Left cardiac atrium (tissue), 4 donors: Measurements from ENCODE around the gene MAP1LC3B. TPM values are rescaled to one million over a fixed set of nuclear protein-coding genes. Genes with fewer than 3 reads are reported as not detected.

Source experiments
- ATAC-seq, 2 donors: fragments of 200-7000 bp; cut with Tn5 transposase; one replicate each; pipeline ENCODE4 v1.9.1; 2020; ENCODE audit warnings: mild to moderate bottlenecking in 2 of 2, moderate library complexity in 2 of 2
- DNase-seq: peaks from one replicate; pipeline ENCODE4 v3.0.0-alpha.2; 2020
- intact Hi-C, 2 donors: fragments of 100-400 bp; cut with DNase I; formaldehyde crosslinking; loops; one replicate each; pipeline versions ENCODE4 v1.14.1 to v1.15.1; 2022 to 2023
- long read RNA-seq: library from polyadenylated mRNA; unstranded; transcript quantifications from one replicate; pipeline ENCODE4 v2.0.0, GENCODE V29; 2021
- total RNA-seq, 2 donors: library from RNA; stranded (reverse); fragmentation: NEBNext Ultra II Directional; extraction: Animal tissue kit (Norgen Biotek cat#: 25700); gene quantifications; one replicate each; pipeline ENCODE4 v1.2.1, GENCODE V29; 2021
- donor health status: DM: no; HTN: yes; CAD: no.
- donor health status: DM: no; HTN: yes; CAD: no; lungs with severe emphysema.
- donor health status: DM: yes; HTN: yes; CAD: no.
- donor health status: Dilated cardiomyopathy.

MAP1LC3B gene
- total RNA-seq: 10 to 100 TPM; 82.9 to 90.2 TPM
- long read RNA-seq, transcript MAP1LC3B-201 (4 exons, 2,688 nt): major isoform, 287 of 301 reads
- long read RNA-seq, partial matches to known transcripts: 1 of 301 reads
- long read RNA-seq, other reads (novel, unspliced or antisense): 11 of 301 reads

DNA sequence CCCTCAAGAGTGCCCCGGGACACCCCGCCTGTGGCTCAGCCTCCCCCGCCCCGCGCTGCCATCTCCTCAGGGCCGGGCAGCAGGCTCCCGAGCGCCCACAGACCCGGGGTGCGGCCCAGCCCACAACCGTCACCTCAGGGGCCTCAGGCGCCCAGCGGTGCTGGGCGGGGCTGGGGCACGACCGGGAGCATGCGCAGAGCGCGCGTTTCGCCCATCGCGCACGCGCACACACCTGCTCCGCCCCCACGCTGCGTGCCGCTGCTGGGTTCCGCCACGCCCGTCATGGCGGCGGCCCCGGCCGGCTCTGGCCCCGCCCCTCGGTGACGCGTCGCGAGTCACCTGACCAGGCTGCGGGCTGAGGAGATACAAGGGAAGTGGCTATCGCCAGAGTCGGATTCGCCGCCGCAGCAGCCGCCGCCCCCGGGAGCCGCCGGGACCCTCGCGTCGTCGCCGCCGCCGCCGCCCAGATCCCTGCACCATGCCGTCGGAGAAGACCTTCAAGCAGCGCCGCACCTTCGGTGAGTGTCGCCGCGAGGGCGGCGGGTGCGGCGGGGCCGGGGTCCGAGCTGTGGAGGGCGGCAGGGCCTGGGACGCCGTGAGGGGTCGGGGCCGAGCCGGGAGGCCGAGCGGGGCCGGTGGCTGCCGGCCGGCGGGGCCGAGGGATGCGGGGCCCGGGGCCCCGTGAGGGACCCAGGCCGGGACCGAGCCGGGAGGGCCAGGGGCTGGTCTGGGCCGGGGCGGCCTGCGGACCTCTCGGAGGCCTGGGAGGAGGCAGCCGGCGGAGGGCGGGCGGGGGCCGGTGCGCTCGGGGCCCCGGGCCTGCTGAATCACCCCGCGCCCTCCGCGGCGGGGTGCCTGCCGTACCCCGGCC lies at the start of gene MAP1LC3B:
TSS of gene MAP1LC3B (plus strand) at position 387 of the 871 bp plus-strand sequence. CDS start at position 479, 92 bp downstream.
- peak; percentile 92 for ATAC-seq
- intact Hi-C loops: loop anchor here in 1 of 2 donors (5.0 to 10.0 kb wide), 2 partner anchors 75 to 243 kb away; partner anchors contain the start of gene C16orf95
- DNase-seq: peak; percentile 96

DNA sequence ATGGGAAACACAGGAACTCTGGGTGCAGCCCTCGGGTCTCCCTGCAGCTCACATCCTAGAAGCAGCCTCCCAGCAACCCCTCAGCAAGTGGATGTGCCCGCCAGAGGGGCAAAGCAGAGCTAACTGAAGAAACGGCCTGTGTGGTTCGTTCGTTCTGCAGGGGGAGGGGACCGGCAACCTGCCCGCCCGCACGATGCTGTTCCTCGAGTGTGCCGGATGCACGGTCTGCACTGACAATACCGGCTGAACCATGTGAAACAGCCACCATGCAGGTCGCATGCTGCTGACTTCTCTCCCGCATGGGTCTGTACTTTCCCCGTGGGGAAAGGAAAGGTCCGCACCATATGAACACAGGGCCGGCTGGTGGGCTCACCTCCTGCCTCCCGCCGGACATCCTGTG lies 49.6 kb upstream of the MAP1LC3B start:
- ATAC-seq: no peak
- intact Hi-C loops: no loop called here
- no peak for DNase-seq

DNA sequence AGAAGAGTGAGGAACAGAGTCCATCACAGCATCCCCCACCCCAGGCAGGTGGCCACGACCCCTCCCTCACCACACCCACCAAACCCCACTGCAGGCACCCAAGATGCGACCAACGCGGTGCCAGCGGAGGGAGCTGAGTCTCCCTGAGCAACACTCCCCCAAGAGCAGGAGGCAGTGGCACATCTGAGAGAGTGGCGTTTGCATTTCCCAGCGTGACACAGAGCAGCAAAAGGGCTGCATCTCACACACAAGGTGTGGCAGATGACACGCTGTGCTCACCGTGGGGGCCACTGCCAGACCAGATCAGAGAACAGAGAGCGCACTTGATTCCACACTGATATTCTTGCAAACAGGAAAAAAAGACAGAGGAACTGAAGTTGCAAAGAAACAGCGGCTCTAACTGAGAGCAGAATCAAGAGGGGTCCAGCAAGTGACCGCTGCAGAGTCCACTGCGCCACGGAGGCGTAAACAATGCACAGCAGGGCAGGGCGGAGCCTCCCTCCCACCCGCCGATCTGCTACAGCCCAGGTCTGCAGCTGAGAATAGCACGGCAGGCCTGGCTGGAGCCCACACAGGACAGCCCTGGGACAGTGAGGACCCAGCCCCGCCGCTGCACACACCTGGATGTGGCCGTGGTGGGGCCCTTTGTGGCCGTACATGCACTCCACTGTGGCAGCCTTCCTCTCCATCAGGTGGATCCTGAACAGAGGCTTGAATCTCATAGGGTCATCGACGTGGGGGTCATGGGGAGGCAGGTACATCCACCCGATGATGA lies 49.0 kb upstream of the MAP1LC3B start:
- no peak for DNase-seq
- intact Hi-C loops: no loop called here
- no peak for ATAC-seq

DNA sequence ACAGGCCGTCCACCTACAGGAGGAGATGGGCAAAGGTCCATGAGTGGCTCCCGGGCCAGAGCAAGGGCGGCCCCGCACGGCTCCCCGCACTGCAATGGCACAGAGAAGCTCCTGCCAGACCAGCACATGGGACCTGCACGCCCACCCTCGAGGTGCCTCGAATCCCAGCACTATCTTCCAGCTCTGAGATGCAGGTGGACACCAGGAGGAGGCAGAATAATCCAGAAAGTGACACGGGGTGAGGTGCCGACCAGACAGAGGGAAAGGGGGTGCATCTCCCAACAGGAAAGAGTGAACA lies 48.4 kb upstream of the MAP1LC3B start:
- intact Hi-C loops: loop anchor here in 1 of 2 donors (2.0 kb wide), 1 partner anchor 39 kb away; the partner anchor contains the start of gene FBXO31
- ATAC-seq: no peak
- no peak for DNase-seq

DNA sequence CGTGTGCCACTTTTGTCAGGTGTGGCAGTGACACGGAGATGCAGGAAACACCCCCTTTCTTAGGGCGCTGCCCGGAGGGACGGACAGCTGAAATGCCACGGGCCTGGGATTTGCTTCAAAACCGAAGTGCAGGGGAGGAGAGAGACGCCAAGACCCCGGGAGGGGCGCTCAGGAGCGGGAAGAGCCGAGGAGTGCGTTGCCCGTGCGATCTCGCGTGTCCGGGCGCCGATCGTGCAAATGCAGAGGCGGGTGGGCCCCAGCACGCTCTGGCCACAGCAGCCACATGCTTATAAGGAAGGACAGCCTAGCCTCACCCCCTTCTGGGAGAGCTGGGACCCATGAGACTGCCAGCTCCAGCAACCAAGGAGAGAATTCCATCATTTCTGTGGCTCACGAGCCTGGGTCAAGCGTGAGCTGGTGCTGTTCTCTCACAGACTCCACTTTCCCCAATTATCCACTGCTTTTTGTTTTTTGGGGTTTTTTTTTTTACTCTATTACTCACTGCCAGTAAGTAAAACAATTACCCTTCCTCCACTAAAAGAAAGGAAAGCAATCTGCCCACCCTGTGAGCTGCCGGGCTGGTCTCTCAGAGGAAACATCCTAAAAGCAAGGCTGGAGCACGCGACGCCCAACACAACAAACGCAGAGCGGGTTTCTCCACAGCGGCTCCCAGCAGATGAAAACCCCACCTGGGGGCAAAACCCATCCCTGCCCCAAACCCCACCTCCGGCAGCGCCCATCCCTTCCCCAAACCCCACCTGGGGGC lies 47.8 kb upstream of the MAP1LC3B start:
- no peak for DNase-seq
- intact Hi-C loops: loop anchor here in 1 of 2 donors (2.0 kb wide), 1 partner anchor 38 kb away; the partner anchor contains the start of gene FBXO31

DNA sequence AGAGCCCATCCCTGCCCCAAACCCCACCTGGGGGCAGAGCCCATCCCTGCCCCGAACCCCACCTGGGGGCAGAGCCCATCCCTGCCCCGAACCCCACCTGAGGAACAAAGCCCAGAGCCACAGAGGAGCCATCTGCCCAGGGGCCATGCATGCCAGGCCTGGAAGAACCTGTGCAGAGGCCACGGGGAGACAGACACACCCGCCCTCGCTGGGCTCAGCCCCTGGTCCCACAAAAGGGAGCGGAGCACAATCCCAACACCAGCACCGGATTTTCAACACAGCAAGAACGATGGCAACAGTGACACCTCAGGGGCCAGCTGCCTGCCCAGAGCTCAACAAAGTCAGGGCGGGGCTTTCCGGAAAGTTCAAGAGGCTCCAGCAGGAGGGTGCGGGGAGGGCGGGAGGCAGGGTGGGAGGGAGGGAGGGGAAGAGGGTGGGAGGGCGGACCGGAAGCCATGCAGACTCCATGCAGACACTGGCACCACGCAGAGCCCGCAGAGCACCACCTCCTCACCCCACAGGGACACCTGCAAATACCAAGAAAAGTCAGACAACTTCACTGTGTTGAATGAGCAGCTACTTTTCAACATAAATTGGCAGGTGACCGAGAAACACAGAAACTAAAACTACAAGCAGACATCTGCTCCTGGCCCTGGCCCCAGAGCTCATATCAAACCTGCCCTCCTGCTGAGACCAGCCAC lies 47.1 kb upstream of the MAP1LC3B start:
- ATAC-seq: peak; percentile 69
- DNase-seq: peak; percentile 75
- intact Hi-C loops: loop anchor here in 1 of 2 donors (2.0 kb wide), 1 partner anchor 38 kb away; the partner anchor contains the start of gene FBXO31

More for the DNA sequence above, 47.8 kb upstream of the MAP1LC3B start:
- no peak for ATAC-seq

DNA sequence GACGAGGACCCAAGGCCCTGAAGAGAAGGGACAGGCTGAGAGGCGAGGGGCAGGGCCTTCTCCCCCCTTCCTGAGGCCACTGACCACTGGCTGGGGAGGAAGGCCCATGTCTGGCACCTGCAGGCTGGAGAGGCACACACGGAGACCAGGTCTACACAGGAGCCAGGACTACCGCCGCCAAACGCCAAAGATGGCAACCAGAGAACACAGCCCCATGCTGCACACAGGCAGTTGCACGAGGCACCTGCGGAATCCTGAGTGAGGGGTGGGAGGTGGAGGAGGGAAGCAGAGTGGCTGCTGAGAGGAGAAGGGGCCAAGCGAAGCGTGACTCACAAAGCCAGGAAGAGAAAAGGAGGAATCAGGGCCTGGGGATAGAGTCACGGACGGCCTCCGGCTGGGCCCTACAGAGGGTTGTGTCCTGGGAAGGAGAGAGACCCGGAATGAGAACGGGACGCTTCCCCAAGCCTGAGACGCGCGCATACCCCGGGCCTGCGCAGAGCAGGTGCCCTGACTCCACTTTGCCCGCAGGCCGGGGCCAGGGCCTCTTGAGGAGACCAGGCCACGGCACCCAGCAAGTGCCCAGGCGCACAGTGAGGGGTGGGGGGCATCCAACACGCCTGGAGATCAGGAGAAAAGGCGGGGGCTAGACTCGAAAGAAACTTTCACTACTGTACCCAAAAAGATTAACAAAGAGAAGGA lies 46.3 kb upstream of the MAP1LC3B start:
- ATAC-seq: no peak
- DNase-seq: no peak
- intact Hi-C loops: loop anchor here in 1 of 2 donors (2.0 kb wide), 1 partner anchor 37 kb away; the partner anchor contains the start of gene FBXO31

DNA sequence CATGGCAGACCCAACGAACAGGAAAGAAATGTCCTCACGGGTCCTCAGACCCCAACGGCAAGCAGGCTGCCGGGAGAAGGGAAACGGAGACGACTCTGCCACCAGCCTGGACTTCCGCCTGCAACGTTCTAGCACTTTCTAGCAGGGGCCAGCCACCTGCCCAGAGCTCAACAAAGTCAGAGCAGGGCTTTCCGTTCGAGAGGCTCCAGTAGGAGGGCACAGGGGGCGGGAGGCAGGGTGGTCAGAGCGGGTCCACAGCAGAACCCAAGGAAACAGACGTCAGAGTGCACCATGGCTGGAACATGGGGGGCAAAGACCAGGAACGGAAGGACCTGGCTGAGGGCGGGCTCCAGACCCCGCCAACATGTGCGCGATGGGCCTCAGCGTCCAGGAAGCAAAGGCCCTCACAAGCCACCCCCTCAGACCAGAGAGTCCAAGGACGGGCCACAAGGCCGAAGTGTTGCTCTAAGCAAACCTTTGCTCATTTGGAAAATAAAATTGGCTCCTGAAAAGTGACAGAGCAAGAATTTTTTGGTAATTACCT lies 45.5 kb upstream of the MAP1LC3B start:
- DNase-seq (no peak), ATAC-seq (no peak)
- intact Hi-C loops: no loop called here

DNA sequence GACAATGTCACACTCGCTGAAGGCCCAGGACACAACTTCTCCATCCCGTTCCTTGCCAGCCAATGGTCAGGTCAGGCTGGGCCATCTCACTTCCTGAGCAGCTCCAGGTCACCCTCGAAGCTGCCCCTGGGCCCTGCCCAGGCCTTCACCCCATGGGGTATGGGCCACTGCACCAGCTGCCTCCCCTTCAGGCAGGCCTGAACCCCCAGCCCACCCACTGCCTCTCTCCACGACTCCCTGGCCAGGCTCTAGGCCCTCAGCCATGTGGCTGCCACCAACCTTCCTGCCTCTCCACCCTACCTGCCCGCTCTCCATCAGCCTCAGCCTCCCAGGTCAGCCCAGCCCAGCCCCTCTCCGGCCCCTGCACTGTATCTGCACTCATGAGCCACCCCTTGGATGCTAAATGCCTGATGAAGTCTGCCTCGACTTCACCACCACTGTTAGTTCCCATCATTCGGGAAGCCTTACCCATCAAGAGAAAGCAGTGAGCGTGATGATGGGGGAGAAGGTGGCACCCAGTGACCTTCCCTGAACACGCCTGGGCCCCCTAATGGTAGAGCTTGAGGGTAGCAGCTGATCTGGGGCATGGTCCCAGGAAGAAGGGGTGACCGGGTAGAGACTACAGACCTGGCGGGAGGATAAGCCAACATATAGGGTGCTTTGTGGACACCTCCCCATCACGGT lies 44.1 kb upstream of the MAP1LC3B start:
- no peak for ATAC-seq

DNA sequence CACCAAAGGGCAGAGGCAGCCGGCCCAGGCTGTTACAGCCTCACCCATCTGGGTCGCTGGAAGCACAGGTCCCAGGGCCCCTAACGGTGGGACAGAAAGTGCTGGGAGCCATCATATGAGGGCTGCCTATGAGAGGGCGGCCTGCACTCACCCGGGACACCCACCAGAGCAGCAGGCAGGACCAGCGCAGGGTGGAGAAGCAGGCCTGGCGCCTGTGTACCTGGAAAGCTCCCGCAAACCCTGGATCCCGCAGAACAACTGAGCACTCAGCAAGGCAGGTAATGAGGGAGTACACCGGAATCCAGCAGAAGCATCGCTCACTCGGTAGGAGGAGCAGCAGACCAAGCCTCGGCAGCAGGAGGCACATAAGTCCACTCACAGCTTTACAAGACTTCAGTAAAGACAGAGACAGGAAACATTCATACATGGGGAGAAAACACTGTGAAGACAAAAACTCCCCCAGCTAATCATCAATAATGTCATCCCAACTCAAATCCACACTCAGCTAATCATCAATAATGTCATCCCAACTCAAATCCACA lies 43.4 kb upstream of the MAP1LC3B start:
- ATAC-seq: no peak
- intact Hi-C loops: no loop called here
- no peak for DNase-seq

More for the DNA sequence above, 44.1 kb upstream of the MAP1LC3B start:
- no peak for DNase-seq
- intact Hi-C loops: no loop called here

DNA sequence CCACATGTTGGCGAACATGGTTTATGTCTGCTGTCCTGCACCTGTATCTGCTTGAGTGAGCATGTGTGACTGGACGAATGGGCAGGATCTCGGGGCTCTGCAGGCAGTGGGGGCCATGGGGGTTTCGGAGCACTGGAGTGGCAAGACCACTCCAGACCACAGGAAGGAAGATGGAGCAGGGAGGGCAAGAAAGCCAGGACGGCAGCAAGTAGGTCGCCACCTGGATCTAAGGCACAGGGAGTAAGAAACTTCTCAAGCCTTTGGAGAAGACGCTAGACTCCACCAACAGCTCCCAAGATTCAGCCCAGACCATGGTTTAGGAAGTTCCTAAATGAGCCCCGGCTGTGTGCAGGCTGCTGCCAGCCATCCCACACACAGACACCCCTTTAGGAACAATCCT lies 42.1 kb upstream of the MAP1LC3B start:
- DNase-seq: no peak

DNA sequence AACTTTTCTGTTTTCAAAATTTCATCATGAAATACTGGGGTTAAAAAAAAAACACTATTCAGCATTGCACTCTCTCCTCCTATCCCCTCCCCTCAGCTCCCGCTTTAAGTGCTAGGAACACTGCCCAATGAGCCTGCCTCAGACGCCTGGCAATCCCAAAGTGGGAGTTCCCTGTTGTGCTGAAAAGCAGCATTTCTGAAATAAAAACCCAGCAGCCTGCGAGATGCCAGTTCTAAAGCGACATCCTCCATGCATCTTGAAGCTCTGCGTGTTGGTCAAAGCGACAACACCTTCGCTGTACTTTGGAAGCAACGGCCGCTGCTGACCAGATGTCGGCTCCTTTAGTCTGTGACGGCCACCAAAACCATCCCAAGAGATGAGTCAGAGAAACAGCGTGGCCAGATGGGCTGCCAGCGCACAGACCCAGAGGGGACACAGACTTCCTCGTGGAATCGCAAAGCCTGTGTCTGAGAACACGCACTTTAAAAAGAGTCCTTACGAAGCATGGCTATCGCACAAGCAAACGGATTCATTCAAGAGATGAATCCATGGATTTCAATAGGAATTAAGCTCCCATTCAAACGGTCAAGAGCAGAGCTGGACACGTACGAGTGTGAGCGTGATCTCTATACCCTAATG lies 41.3 kb upstream of the MAP1LC3B start:
- intact Hi-C loops: no loop called here
- DNase-seq: no peak
- peak; percentile 51 to 71 for ATAC-seq

More for the DNA sequence above, 42.1 kb upstream of the MAP1LC3B start:
- intact Hi-C loops: no loop called here
- ATAC-seq: no peak

DNA sequence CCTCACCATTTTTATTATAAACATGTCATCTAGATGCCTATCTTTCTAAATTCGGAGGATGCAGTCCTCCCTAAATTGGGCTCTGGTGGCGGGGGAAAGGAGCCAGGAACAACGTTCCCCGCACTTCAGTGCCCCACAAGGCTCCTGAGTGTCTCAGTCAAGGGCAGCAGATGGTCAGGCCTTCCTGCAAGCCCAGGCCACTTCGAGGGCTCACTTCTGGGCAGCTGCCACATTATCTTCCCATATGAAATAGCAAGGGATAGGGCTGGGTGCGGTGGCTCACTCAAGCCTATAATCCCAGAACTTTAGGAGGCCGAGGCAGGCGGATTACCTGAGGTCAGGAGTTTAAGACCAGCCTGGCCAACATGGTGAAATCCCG lies 40.8 kb upstream of the MAP1LC3B start:
- peak in 1 of 2 donors; percentile 5 for ATAC-seq

DNA sequence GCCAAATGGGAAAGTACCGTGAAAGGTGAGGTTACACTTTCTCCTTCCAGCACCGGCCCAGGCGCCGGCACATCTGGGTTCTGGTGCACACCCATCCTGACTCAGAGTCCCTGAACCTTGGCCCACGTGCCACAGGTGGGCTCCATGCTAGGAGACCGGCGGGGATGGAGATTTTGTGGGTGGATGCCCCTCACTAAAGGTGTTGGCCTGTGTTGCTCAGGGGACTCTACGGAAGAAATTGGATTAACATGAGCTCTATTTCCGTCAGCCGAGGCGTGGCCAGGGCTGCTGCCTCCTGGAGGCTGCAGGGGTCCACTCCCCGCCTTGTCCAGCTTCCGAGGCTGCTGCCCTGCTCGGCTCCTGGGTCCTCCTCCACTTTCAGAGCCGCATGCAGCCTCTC lies 39.3 kb upstream of the MAP1LC3B start:
- intact Hi-C loops: no loop called here
- DNase-seq (no peak), ATAC-seq (no peak)

More for the DNA sequence above, 40.8 kb upstream of the MAP1LC3B start:
- intact Hi-C loops: no loop called here
- DNase-seq: no peak

DNA sequence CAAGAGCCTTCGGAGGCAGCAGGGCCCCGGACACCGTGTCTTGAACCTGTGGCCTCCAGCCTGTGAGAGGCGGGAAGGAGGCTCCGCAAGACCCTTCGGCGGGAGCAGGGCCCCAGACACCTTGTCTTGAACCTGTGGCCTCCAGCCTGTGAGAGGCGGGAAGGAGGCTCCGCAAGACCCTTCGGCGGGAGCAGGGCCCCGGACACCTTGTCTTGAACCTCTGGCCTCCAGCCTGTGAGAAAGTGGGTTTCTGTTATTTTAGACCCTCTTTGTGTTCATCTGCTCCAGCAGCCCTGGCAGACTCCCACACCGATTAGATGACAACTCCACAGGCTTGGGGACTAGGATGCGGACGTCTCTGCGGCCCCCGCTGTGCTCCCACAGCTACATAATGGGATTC lies 38.5 kb upstream of the MAP1LC3B start:
- no peak for ATAC-seq
- intact Hi-C loops: no loop called here
- DNase-seq: no peak

DNA sequence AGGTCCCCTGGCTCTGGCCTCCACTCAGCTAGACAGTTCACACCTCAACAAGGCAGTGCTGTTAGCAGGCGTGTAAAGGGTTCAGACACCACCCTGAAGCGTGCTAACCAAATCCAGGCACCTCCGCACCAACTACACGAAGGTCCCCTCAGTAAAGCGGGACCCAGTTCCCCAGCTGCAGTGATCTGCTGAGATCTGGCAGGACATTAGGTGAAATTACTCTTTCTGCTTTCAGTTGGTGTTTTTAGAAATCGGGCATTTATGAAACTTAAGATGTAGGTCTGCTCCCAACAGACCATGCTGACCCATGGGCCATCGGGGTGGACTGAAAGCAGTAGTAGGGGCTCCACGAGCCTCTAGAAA lies 35.7 kb upstream of the MAP1LC3B start:
- intact Hi-C loops: no loop called here
- peak in 1 of 2 donors; percentile 27 for ATAC-seq

More for the DNA sequence above, 35.7 kb upstream of the MAP1LC3B start:
- no peak for DNase-seq
